HEK293 (cell line): ENCODE results near the gene AIG1.

Source experiments
- CTCF ChIA-PET: fragments of 350-600 bp; formaldehyde crosslinking; extraction: SDS; loops from one replicate; lab custom pipeline; 2021; ENCODE audit warnings: antibody characterized with exemption; lab: Yijun Ruan, JAX
- POLR2A ChIA-PET: fragments of 300-600 bp; formaldehyde crosslinking; extraction: SDS; loops from one replicate; lab custom pipeline; 2020; ENCODE audit warnings: antibody characterized with exemption, inconsistent platforms; lab: Yijun Ruan, JAX
- H3K27ac ChIP-seq: fragments of 200-500 bp; sonication (Bioruptor generic); 2 replicates; pipeline ENCODE4 v1.5.1; 2014; ENCODE audit warnings: low read depth, low read length, control low read depth, inconsistent platforms; ENCODE audit errors: extremely low read depth
- H3K36me3 ChIP-seq, 2 experiments: fragments of 200-500 bp in 1 of 2; sonication (Bioruptor generic) in 1 of 2; 1 replicate in 1 of 2; 2 replicates in 1 of 2; pipeline ENCODE4 v1.5.1; 2014 to 2017; ENCODE audit warnings: inconsistent platforms in 2 of 2, low read length in 2 of 2; ENCODE audit not compliant: control insufficient read depth in 2 of 2, insufficient read depth in 1 of 2
- H3K4me1 ChIP-seq: fragments of 200-500 bp; sonication (Bioruptor generic); 2 replicates; pipeline ENCODE4 v1.5.1; 2014; ENCODE audit warnings: mild to moderate bottlenecking, low read length, inconsistent platforms; ENCODE audit not compliant: control insufficient read depth, insufficient read depth
- H3K4me3 ChIP-seq: 2 replicates; pipeline ENCODE4 v1.5.1; 2011; ENCODE audit warnings: low read depth, mild to moderate bottlenecking, control low read depth, low read length, moderate library complexity
- H3K9me3 ChIP-seq: fragments of 200-500 bp; sonication (Bioruptor generic); 2 replicates; pipeline ENCODE4 v1.5.1; 2014; ENCODE audit warnings: low read depth, low read length, inconsistent platforms; ENCODE audit not compliant: control insufficient read depth, insufficient read depth
- ELK4 ChIP-seq: IDR thresholded peaks from 2 replicates; pipeline ENCODE4 v1.6.1; 2011; ENCODE audit warnings: mild to moderate bottlenecking, low read depth, low read length, borderline replicate concordance
- KLF10 ChIP-seq: fragments of 450-650 bp; IDR thresholded peaks from 2 replicates; pipeline ENCODE4 v1.5.1; 2018; ENCODE audit warnings: missing biosample characterization, mild to moderate bottlenecking, missing genetic modification characterization
- RBAK ChIP-seq: fragments of 450-650 bp; formaldehyde crosslinking; IDR thresholded peaks from 2 replicates; pipeline ENCODE4 v1.5.1; 2016; ENCODE audit warnings: missing biosample characterization, missing genetic modification characterization
- REST ChIP-seq: fragments of 450-650 bp; formaldehyde crosslinking; IDR thresholded peaks from 2 replicates; pipeline ENCODE4 v1.5.1; 2016; ENCODE audit warnings: missing biosample characterization, missing genetic modification characterization
- SCRT1 ChIP-seq: fragments of 450-650 bp; formaldehyde crosslinking; IDR thresholded peaks from 2 replicates; pipeline ENCODE4 v1.5.1; 2016; ENCODE audit warnings: missing biosample characterization, missing genetic modification characterization, borderline replicate concordance
- TRIM28 ChIP-seq: IDR thresholded peaks from 2 replicates; pipeline ENCODE4 v1.6.1; 2011; ENCODE audit warnings: low read length, control low read depth, borderline replicate concordance
- YY1 ChIP-seq: fragments of 450-650 bp; formaldehyde crosslinking; IDR thresholded peaks from 2 replicates; pipeline ENCODE4 v1.5.1; 2018; ENCODE audit warnings: missing biosample characterization, missing genetic modification characterization
- ZBTB10 ChIP-seq: fragments of 450-650 bp; formaldehyde crosslinking; IDR thresholded peaks from 2 replicates; pipeline ENCODE4 v1.5.1; 2016; ENCODE audit warnings: missing biosample characterization, missing genetic modification characterization
- ZBTB48 ChIP-seq: fragments of 450-650 bp; formaldehyde crosslinking; IDR thresholded peaks from 2 replicates; pipeline ENCODE4 v1.5.1; 2016; ENCODE audit warnings: missing biosample characterization, missing genetic modification characterization
- ZNF132 ChIP-seq: fragments of 450-650 bp; formaldehyde crosslinking; IDR thresholded peaks from 2 replicates; pipeline ENCODE4 v1.5.1; 2017; ENCODE audit warnings: missing biosample characterization, missing genetic modification characterization, borderline replicate concordance
- ZNF146 ChIP-seq: fragments of 450-650 bp; formaldehyde crosslinking; IDR thresholded peaks from 2 replicates; pipeline ENCODE4 v1.5.1; 2016; ENCODE audit warnings: missing biosample characterization, missing genetic modification characterization
- ZNF155 ChIP-seq: fragments of 450-650 bp; formaldehyde crosslinking; IDR thresholded peaks from 2 replicates; pipeline ENCODE4 v1.5.1; 2016; ENCODE audit warnings: missing biosample characterization, missing genetic modification characterization
- ZNF19 ChIP-seq: fragments of 450-650 bp; formaldehyde crosslinking; IDR thresholded peaks from 2 replicates; pipeline ENCODE4; 2016; ENCODE audit warnings: missing biosample characterization, missing genetic modification characterization, low read depth
- ZNF221 ChIP-seq: fragments of 450-650 bp; formaldehyde crosslinking; IDR thresholded peaks from 2 replicates; pipeline ENCODE4 v1.5.1; 2017; ENCODE audit warnings: missing biosample characterization, missing genetic modification characterization, borderline replicate concordance
- ZNF266 ChIP-seq: fragments of 450-650 bp; formaldehyde crosslinking; IDR thresholded peaks from 2 replicates; pipeline ENCODE4 v1.5.1; 2016; ENCODE audit warnings: missing biosample characterization, missing genetic modification characterization, low read depth
- ZNF362 ChIP-seq: fragments of 450-650 bp; formaldehyde crosslinking; IDR thresholded peaks from 2 replicates; pipeline ENCODE4 v1.5.1; 2016; ENCODE audit warnings: missing biosample characterization, missing genetic modification characterization
- ZNF394 ChIP-seq: fragments of 450-650 bp; formaldehyde crosslinking; IDR thresholded peaks from 2 replicates; pipeline ENCODE4 v1.5.1; 2016; ENCODE audit warnings: missing biosample characterization, missing genetic modification characterization, mild to moderate bottlenecking, moderate library complexity, borderline replicate concordance
- ZNF416 ChIP-seq: fragments of 450-650 bp; formaldehyde crosslinking; IDR thresholded peaks from 2 replicates; pipeline ENCODE4 v1.5.1; 2016; ENCODE audit warnings: missing biosample characterization, missing genetic modification characterization
- ZNF514 ChIP-seq: fragments of 450-650 bp; formaldehyde crosslinking; IDR thresholded peaks from 2 replicates; pipeline ENCODE4 v1.5.1; 2016; ENCODE audit warnings: missing biosample characterization, missing genetic modification characterization
- ZNF561 ChIP-seq: fragments of 450-650 bp; IDR thresholded peaks from 2 replicates; pipeline ENCODE4 v1.5.1; 2018; ENCODE audit warnings: missing biosample characterization, missing genetic modification characterization, borderline replicate concordance
- ZNF585B ChIP-seq: fragments of 450-650 bp; formaldehyde crosslinking; IDR thresholded peaks from 2 replicates; pipeline ENCODE4 v1.5.1; 2016; ENCODE audit warnings: missing biosample characterization, missing genetic modification characterization
- ZNF692 ChIP-seq: fragments of 450-650 bp; formaldehyde crosslinking; IDR thresholded peaks from 2 replicates; pipeline ENCODE4 v1.5.1; 2016; ENCODE audit warnings: missing biosample characterization, missing genetic modification characterization

Gene AIG1

GRCh38 chr6:143331362-143331761 lies 270.7 kb downstream of the AIG1 start:
- Histone ChIP-seq H3K4me1 (peaks cover 4% of the 10 kb centered on the region; the same call in 1 of the 2 replicates), H3K9me3 (no peaks in the 10 kb centered on the region), H3K36me3 (no peaks in the 10 kb centered on the region), H3K27ac (no peak overlapping the region), H3K4me3 (no peak overlapping the region)
- ChIA-PET POLR2A (no interaction called here), CTCF (interaction anchor here (0.6 kb wide), 1 partner anchor 609 kb away, joined by 6 read pairs; no protein-coding TSS in a partner anchor)
- no peak for TF ChIP-seq ZNF561 (tag by site-specific recombination)
- no peak for TF ChIP-seq ZNF155 (tag by site-specific recombination)
- no peak for TF ChIP-seq ZNF132
- TF ChIP-seq ZNF394 (tag by site-specific recombination), result no peak
- peak; percentile 67 for TF ChIP-seq ZNF146

- ChIA-PET POLR2A (no interaction called here), CTCF (no interaction called here)
- no peak for TF ChIP-seq SCRT1
- TF ChIP-seq KLF10 (tag by site-specific recombination), result no peak
- no peak for TF ChIP-seq ZNF416 (tag by site-specific recombination)
- Histone ChIP-seq H3K36me3 (no peaks in the 10 kb centered on the region), H3K4me1 (peaks cover 6% of the 10 kb centered on the region; the same call in 1 of the 2 replicates), H3K4me3 (no peak overlapping the region), H3K27ac (no peak overlapping the region), H3K9me3 (no peaks in the 10 kb centered on the region)
These were observed 271.6 kb downstream of the AIG1 start for GRCh38 chr6:143332153-143332845.

- Histone ChIP-seq H3K27ac (no peak overlapping the region), H3K4me3 (no peak overlapping the region), H3K36me3 (no peaks in the 10 kb centered on the region), H3K4me1 (peaks cover 6% of the 10 kb centered on the region; the same call in 1 of the 2 replicates), H3K9me3 (no peaks in the 10 kb centered on the region)
- CTCF ChIA-PET, result interaction anchor here (1.0 kb wide), 1 partner anchor 16 kb away, joined by 3 read pairs; no protein-coding TSS in a partner anchor
- POLR2A ChIA-PET, result no interaction called here
- TF ChIP-seq ZNF362 (tag by site-specific recombination) (no peak), ZNF585B (tag by site-specific recombination) (no peak), ZNF19 (tag by site-specific recombination) (no peak), ZBTB10 (no peak), TRIM28 (no peak), ZNF514 (tag by site-specific recombination) (no peak), REST (tag by site-specific recombination) (no peak), ZBTB48 (no peak), ZNF221 (tag by site-specific recombination) (no peak), ZNF561 (tag by site-specific recombination) (no peak), ZNF266 (no peak), RBAK (tag by site-specific recombination) (no peak), ZNF692 (tag by site-specific recombination) (no peak), ELK4 (no peak), YY1 (tag by site-specific recombination) (no peak)
These were observed 272.4 kb downstream of the AIG1 start for GRCh38 chr6:143333081-143333480.
